ENCODE results near the gene SEC61B.

DNA sequence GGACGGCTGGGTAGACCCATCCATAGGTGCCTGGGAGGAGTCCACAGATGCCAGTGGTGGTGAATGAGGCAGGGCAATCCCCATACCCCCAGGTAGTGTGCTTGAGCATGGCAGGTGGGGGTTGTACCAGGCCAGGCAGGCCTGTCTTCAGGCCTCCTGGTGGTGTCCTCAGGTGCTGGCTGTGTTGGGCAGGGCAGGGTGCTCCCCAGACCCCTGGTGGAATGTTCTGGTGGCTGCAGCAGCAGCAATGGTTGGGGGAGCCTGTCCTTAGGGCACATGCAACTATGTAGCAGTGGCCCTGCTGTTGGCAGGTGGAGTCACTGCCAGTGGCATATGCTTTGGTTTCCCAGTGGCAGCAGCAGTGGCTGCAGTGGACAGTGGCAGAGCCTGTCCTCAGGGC is 10.3 kb upstream of the SEC61B start:
- TF ChIP-seq, protein P1, sequence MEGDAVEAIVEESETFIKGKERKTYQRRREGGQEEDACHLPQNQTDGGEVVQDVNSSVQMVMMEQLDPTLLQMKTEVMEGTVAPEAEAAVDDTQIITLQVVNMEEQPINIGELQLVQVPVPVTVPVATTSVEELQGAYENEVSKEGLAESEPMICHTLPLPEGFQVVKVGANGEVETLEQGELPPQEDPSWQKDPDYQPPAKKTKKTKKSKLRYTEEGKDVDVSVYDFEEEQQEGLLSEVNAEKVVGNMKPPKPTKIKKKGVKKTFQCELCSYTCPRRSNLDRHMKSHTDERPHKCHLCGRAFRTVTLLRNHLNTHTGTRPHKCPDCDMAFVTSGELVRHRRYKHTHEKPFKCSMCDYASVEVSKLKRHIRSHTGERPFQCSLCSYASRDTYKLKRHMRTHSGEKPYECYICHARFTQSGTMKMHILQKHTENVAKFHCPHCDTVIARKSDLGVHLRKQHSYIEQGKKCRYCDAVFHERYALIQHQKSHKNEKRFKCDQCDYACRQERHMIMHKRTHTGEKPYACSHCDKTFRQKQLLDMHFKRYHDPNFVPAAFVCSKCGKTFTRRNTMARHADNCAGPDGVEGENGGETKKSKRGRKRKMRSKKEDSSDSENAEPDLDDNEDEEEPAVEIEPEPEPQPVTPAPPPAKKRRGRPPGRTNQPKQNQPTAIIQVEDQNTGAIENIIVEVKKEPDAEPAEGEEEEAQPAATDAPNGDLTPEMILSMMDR (IDR thresholded peaks at IDR 0.05): no peak
- no peak for TF ChIP-seq POLR2A (IDR thresholded peaks at IDR 0.05)

Data from right lobe of liver (tissue), 4 donors.